Brain pericyte (primary cell): ENCODE measurements around the gene ADAMTSL5.
"Not testable (repeated sequence)": the region's sequence is repeated elsewhere in the genome, so short reads cannot be mapped to it uniquely, and the experiment has no call there.

Experiments
- DNase-seq: peaks from one replicate; pipeline ENCODE4 v3.0.0-alpha.2; 2012; ENCODE audit warnings: low read depth, low spot score

ADAMTSL5 gene

GRCh38 chr19:1513499-1514294 is 878 bp upstream of the ADAMTSL5 start:
- no peak for DNase-seq

GRCh38 chr19:1511318-1512317 is 1.2 kb downstream of the ADAMTSL5 start:
- DNase-seq: no peak

GRCh38 chr19:1510807-1511206 is 2.0 kb downstream of the ADAMTSL5 start:
- no peak for DNase-seq

GRCh38 chr19:1510442-1510806 is 2.4 kb downstream of the ADAMTSL5 start:
- DNase-seq: no peak

- DNase-seq: no peak
Observed at GRCh38 chr19:1509602-1510441, 3.0 kb downstream of the ADAMTSL5 start.

- no peak for DNase-seq
Observed at GRCh38 chr19:1508507-1508856, 4.3 kb downstream of the ADAMTSL5 start.

GRCh38 chr19:1507763-1508506 is 4.9 kb downstream of the ADAMTSL5 start:
- DNase-seq: peak; percentile 80

GRCh38 chr19:1507192-1507660 is 5.6 kb downstream of the ADAMTSL5 start:
- DNase-seq: no peak

- DNase-seq: no peak
Observed at GRCh38 chr19:1505991-1506881, 6.6 kb downstream of the ADAMTSL5 start.

- no peak for DNase-seq
Observed at GRCh38 chr19:1505012-1505411, 7.8 kb downstream of the ADAMTSL5 start.

GRCh38 chr19:1503925-1504773 is 8.7 kb downstream of the ADAMTSL5 start:
- no peak for DNase-seq

- no peak for DNase-seq
Observed at GRCh38 chr19:1503089-1503924, 9.5 kb downstream of the ADAMTSL5 start.

- DNase-seq: no peak
Observed at GRCh38 chr19:1502433-1503088, 10.3 kb downstream of the ADAMTSL5 start.

GRCh38 chr19:1501200-1501595 is 11.6 kb downstream of the ADAMTSL5 start:
- no peak for DNase-seq

- not testable (repeated sequence) for DNase-seq
Observed at GRCh38 chr19:1499231-1499630, 13.6 kb downstream of the ADAMTSL5 start.

- no peak for DNase-seq
Observed at GRCh38 chr19:1497578-1498235, 15.1 kb downstream of the ADAMTSL5 start.
